ENCODE data around the gene TGFBR3L. TPM values are rescaled to one million over a fixed set of nuclear protein-coding genes. Genes with fewer than 3 reads are reported as not detected.

The TGFBR3L gene
- total RNA-seq, 1 donor from 2014 or later, result 1.2 TPM

DNA sequence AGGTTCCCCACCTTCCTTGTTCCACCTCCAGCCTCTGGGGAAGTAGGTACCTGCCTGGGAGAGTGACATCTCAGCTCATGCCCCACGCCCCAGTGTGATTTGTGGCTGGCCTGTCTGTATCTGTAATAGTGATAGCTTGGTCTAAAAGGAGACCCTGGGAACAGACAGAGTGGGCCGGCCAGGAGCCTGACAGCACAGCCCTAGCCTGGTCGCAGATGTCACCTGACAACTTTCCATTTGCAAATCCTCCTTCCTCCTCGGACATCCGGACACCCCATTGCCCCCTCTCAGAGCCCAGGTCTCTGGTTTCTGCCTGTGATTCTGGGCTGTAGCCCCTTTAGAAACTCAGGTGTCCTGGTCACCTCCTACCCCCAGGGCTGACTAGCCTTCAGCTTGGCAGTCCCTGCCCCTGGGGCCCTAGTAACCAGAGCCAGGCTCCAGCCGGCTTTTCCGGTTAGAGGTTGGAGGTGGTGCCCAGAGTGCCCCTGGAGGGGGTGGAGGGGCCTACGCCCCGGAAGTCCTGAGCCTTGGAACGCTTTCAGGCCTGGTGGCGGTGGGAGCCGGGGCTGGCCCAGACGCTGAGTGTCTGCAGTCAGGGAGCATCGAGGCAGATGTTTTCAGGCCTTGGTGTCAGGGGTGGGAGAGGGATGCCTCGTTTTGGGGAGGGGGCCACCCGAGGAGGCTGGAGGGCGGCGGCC, 19.9 kb upstream of the TGFBR3L start:
- intact Hi-C loops (cut with DNase I), result no loop called here
- peak; percentile 83 for ATAC-seq

GRCh38 chr19:7895565-7895964, 19.1 kb upstream of the TGFBR3L start:
- H3K4me3 ChIP-seq, result no peak overlapping the region
- intact Hi-C loops (cut with DNase I), result no loop called here
- no peaks in the 10 kb centered on the region for H3K9me3 ChIP-seq
- no peaks in the 10 kb centered on the region for H3K4me1 ChIP-seq
- no peaks in the 10 kb centered on the region for H3K36me3 ChIP-seq
- no peaks in the 10 kb centered on the region for H3K27me3 ChIP-seq
- H3K27ac ChIP-seq, result no peak overlapping the region
- ATAC-seq (no peak), DNase-seq (no peak)
- no peak for TF ChIP-seq CTCF (IDR thresholded peaks at IDR 0.05)

More for the DNA sequence above, 19.9 kb upstream of the TGFBR3L start:
- Histone ChIP-seq H3K27ac (peak overlapping the region; percentile 47), H3K4me3 (no peak overlapping the region), H3K9me3 (no peaks in the 10 kb centered on the region), H3K4me1 (no peaks in the 10 kb centered on the region), H3K27me3 (no peaks in the 10 kb centered on the region), H3K36me3 (no peaks in the 10 kb centered on the region)
- TF ChIP-seq CTCF (IDR thresholded peaks at IDR 0.05), result no peak
- DNase-seq, result peak; percentile 83

DNA sequence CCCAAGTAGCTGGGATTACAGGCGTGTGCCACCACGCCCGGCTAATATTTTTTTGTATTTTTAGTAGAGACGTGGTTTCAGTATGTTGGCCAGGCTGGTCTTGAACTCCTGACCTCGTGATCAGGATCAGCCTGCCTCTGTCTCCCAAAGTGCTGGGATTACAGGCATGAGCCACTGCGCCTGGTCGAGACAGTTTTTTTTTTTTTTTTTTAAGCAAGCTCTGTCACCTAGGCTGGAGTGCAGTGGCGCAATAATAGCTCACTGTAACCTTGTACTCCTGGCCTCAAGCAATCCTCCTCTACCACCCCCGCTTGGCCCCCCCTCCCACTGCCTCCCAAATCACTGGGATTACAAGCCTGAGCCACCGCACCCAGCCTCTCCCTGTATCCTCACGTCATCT, 17.3 kb upstream of the TGFBR3L start:
- ATAC-seq (peak; percentile 51), DNase-seq (no peak)
- no peak for TF ChIP-seq CTCF (IDR thresholded peaks at IDR 0.05)
- H3K27ac ChIP-seq, result no peak overlapping the region
- H3K4me3 ChIP-seq, result no peak overlapping the region
- H3K4me1 ChIP-seq, result peaks cover under 1% of the 10 kb centered on the region
- H3K36me3 ChIP-seq, result no peaks in the 10 kb centered on the region
- no peaks in the 10 kb centered on the region for H3K9me3 ChIP-seq
- intact Hi-C loops (cut with DNase I), result no loop called here
- no peaks in the 10 kb centered on the region for H3K27me3 ChIP-seq

- Histone ChIP-seq H3K36me3 (no peaks in the 10 kb centered on the region), H3K4me3 (no peak overlapping the region), H3K4me1 (peaks cover 8% of the 10 kb centered on the region), H3K27me3 (no peaks in the 10 kb centered on the region), H3K9me3 (no peaks in the 10 kb centered on the region), H3K27ac (no peak overlapping the region)
- ATAC-seq, result no peak
- no peak for DNase-seq
- intact Hi-C loops (cut with DNase I), result no loop called here
- TF ChIP-seq CTCF (IDR thresholded peaks at IDR 0.05), result no peak
These were observed 15.7 kb upstream of the TGFBR3L start for GRCh38 chr19:7898967-7899366.

GRCh38 chr19:7899751-7900378, 14.8 kb upstream of the TGFBR3L start:
- intact Hi-C loops (cut with DNase I), result no loop called here
- H3K4me3 ChIP-seq, result no peak overlapping the region
- no peak for TF ChIP-seq CTCF (IDR thresholded peaks at IDR 0.05)
- DNase-seq (no peak), ATAC-seq (no peak)
- no peak overlapping the region for H3K27ac ChIP-seq
- no peaks in the 10 kb centered on the region for H3K27me3 ChIP-seq
- H3K4me1 ChIP-seq, result peaks cover 13% of the 10 kb centered on the region
- no peaks in the 10 kb centered on the region for H3K9me3 ChIP-seq
- H3K36me3 ChIP-seq, result no peaks in the 10 kb centered on the region
